ENCODE results near the gene GBP7. TPM values are rescaled to one million over a fixed set of nuclear protein-coding genes. Genes with fewer than 3 reads are reported as not detected.
A peak's percentile ranks its signal among the peaks of the same experiment; 100 is the strongest.

Gene GBP7
- total and polyA plus RNA-seq, 10 of the 15 experiments (the other 5 are each of a cell fraction or from before 2014, with no cell fraction given) = not detected

- Histone ChIP-seq H2AFZ (ENCODE audit: control insufficient read depth, low read depth, low read length) (no peak overlapping the region), H3K4me1 (ENCODE audit: control insufficient read depth, insufficient read depth, low read length) (peaks cover 13% of the 10 kb centered on the region), H3K4me2 (ENCODE audit: control insufficient read depth, insufficient read depth) (no peak overlapping the region), H3K27me3 (replicated peaks in 1 of 2; ENCODE audit: control insufficient read depth in 2 of 2, insufficient read depth in 2 of 2, low read length in 1 of 2) (no peaks in the 10 kb centered on the region), H3K79me2 (ENCODE audit: control insufficient read depth, insufficient read depth, low read length) (no peaks in the 10 kb centered on the region), H3K9me3 (replicated peaks; ENCODE audit: control insufficient read depth, insufficient read depth, low read length) (peaks cover 7% of the 10 kb centered on the region; the same call in 2 of the 3 replicates), H4K20me1 (ENCODE audit: control insufficient read depth, insufficient read depth) (no peaks in the 10 kb centered on the region), H3K9ac (ENCODE audit: control insufficient read depth, insufficient read depth, low read length) (no peak overlapping the region), H3K27ac (ENCODE audit: control insufficient read depth, insufficient read depth) (no peak overlapping the region), H3K4me3 (no peak overlapping the region), H3K36me3 (ENCODE audit: control insufficient read depth in 2 of 2, insufficient read depth in 2 of 2, low read length in 1 of 2) (no peaks in the 10 kb centered on the region)
- ChIA-PET RAD21 (ENCODE audit: unreplicated experiment) (interaction anchor here (0.7 to 1.5 kb wide), 4 partner anchors 10 to 164 kb away, joined by 3 to 5 read pairs (median 4); partner anchors contain the start of gene GBP6), POLR2A (interaction anchor here (0.7 to 1.4 kb wide), 2 partner anchors 73 to 109 kb away, joined by 3 to 4 read pairs; no protein-coding TSS in a partner anchor), CTCF (interaction anchor here (1.0 kb wide), 1 partner anchor 109 kb away, joined by 4 read pairs; no protein-coding TSS in a partner anchor), SMC1A (ENCODE audit: uncharacterized antibody, unreplicated experiment) (interaction anchor here (0.6 to 3.3 kb wide), 9 partner anchors 19 to 201 kb away, joined by 3 to 12 read pairs (median 4); no protein-coding TSS in a partner anchor)
- BruUV-seq (replicated peaks) = no TSS peak
- ATAC-seq (peak; percentile 51), FAIRE-seq (peak; percentile 54), DNase-seq (ENCODE audit: low read depth, low spot score) (no peak)
- intact Hi-C loops (cut with micrococcal nuclease; ENCODE audit: unreplicated experiment) (loop anchor here (2.0 to 5.0 kb wide), 3 partner anchors 150 to 158 kb away; no protein-coding TSS in a partner anchor), in situ Hi-C loops (cut with MboI) (no loop called here)
- peak; percentile 82; the same call in 1 of the 2 replicates for TF ChIP-seq SMARCA5 (IDR thresholded peaks at IDR 0.05)
- no peak for TF ChIP-seq ZNF274 (IDR thresholded peaks at IDR 0.05; ENCODE audit: insufficient read depth, insufficient read length)
- WGBS (ENCODE audit: insufficient coverage, insufficient replicate concordance, low lambda C conversion rate, missing lambda C conversion rate) = 14% methylated on average over 2 of the region's 2 CpGs
These were observed 24.9 kb upstream of the GBP7 start for GRCh38 chr1:89200663-89201062.

- intact Hi-C loops (cut with micrococcal nuclease; ENCODE audit: unreplicated experiment) (loop anchor here (2.0 to 5.0 kb wide), 6 partner anchors 78 to 201 kb away; no protein-coding TSS in a partner anchor), in situ Hi-C loops (cut with MboI) (no loop called here)
- Histone ChIP-seq H2AFZ (ENCODE audit: control insufficient read depth, low read depth, low read length) (peak overlapping the region; percentile 35), H3K4me2 (ENCODE audit: control insufficient read depth, insufficient read depth) (peak overlapping the region; percentile 89), H3K36me3 (ENCODE audit: control insufficient read depth in 2 of 2, insufficient read depth in 2 of 2, low read length in 1 of 2) (no peaks in the 10 kb centered on the region), H3K27ac (ENCODE audit: control insufficient read depth, insufficient read depth) (peak overlapping the region; percentile 73), H3K9ac (ENCODE audit: control insufficient read depth, insufficient read depth, low read length) (no peak overlapping the region; the same call in 1 of the 2 replicates), H3K4me3 (peak overlapping the region; percentile 66), H4K20me1 (ENCODE audit: control insufficient read depth, insufficient read depth) (no peaks in the 10 kb centered on the region), H3K9me3 (replicated peaks; ENCODE audit: control insufficient read depth, insufficient read depth, low read length) (no peaks in the 10 kb centered on the region; the same call in 1 of the 3 replicates), H3K27me3 (replicated peaks in 1 of 2; ENCODE audit: control insufficient read depth in 2 of 2, insufficient read depth in 2 of 2, low read length in 1 of 2) (no peaks in the 10 kb centered on the region), H3K4me1 (ENCODE audit: control insufficient read depth, insufficient read depth, low read length) (peaks cover 13% of the 10 kb centered on the region), H3K79me2 (ENCODE audit: control insufficient read depth, insufficient read depth, low read length) (no peaks in the 10 kb centered on the region)
- ChIA-PET CTCF (interaction anchor here (0.9 to 1.0 kb wide), 2 partner anchors 76 to 110 kb away, joined by 3 to 4 read pairs; no protein-coding TSS in a partner anchor), POLR2A (interaction anchor here (0.6 to 1.4 kb wide), 5 partner anchors 110 to 1870 kb away, joined by 3 to 5 read pairs (median 3); no protein-coding TSS in a partner anchor), RAD21 (ENCODE audit: unreplicated experiment) (interaction anchor here (0.7 to 1.5 kb wide), 10 partner anchors 81 to 448 kb away, joined by 3 to 5 read pairs (median 4); partner anchors contain the start of gene GBP6), SMC1A (ENCODE audit: uncharacterized antibody, unreplicated experiment) (interaction anchor here (0.9 to 3.3 kb wide), 9 partner anchors 73 to 385 kb away, joined by 3 to 12 read pairs (median 4); no protein-coding TSS in a partner anchor)
- ATAC-seq (no peak), DNase-seq (ENCODE audit: low read depth, low spot score) (no peak), FAIRE-seq (no peak)
- no TSS peak for BruUV-seq (replicated peaks)
- WGBS (ENCODE audit: insufficient coverage, insufficient replicate concordance, low lambda C conversion rate, missing lambda C conversion rate) = 0% methylated on average over 1 of the region's 1 CpG
- TF ChIP-seq, protein P1, sequence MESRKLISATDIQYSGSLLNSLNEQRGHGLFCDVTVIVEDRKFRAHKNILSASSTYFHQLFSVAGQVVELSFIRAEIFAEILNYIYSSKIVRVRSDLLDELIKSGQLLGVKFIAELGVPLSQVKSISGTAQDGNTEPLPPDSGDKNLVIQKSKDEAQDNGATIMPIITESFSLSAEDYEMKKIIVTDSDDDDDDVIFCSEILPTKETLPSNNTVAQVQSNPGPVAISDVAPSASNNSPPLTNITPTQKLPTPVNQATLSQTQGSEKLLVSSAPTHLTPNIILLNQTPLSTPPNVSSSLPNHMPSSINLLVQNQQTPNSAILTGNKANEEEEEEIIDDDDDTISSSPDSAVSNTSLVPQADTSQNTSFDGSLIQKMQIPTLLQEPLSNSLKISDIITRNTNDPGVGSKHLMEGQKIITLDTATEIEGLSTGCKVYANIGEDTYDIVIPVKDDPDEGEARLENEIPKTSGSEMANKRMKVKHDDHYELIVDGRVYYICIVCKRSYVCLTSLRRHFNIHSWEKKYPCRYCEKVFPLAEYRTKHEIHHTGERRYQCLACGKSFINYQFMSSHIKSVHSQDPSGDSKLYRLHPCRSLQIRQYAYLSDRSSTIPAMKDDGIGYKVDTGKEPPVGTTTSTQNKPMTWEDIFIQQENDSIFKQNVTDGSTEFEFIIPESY (IDR thresholded peaks at IDR 0.05) = no peak
- TF ChIP-seq, protein P2, sequence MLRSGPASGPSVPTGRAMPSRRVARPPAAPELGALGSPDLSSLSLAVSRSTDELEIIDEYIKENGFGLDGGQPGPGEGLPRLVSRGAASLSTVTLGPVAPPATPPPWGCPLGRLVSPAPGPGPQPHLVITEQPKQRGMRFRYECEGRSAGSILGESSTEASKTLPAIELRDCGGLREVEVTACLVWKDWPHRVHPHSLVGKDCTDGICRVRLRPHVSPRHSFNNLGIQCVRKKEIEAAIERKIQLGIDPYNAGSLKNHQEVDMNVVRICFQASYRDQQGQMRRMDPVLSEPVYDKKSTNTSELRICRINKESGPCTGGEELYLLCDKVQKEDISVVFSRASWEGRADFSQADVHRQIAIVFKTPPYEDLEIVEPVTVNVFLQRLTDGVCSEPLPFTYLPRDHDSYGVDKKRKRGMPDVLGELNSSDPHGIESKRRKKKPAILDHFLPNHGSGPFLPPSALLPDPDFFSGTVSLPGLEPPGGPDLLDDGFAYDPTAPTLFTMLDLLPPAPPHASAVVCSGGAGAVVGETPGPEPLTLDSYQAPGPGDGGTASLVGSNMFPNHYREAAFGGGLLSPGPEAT (IDR thresholded peaks at IDR 0.05; ENCODE audit: low read depth) = peak; percentile 31; the same call in 1 of the 2 replicates
- TF ChIP-seq SMC3 (IDR thresholded peaks at IDR 0.05; ENCODE audit: borderline replicate concordance, low read length) (no peak), NFIC (IDR thresholded peaks at IDR 0.05; ENCODE audit: low read depth, low read length) (0 out of 2 replicates have a peak, but pooled peaks have one; percentile 24), TCF7 (IDR thresholded peaks at IDR 0.05; ENCODE audit: borderline replicate concordance) (no peak)
- TF ChIP-seq, protein P3, sequence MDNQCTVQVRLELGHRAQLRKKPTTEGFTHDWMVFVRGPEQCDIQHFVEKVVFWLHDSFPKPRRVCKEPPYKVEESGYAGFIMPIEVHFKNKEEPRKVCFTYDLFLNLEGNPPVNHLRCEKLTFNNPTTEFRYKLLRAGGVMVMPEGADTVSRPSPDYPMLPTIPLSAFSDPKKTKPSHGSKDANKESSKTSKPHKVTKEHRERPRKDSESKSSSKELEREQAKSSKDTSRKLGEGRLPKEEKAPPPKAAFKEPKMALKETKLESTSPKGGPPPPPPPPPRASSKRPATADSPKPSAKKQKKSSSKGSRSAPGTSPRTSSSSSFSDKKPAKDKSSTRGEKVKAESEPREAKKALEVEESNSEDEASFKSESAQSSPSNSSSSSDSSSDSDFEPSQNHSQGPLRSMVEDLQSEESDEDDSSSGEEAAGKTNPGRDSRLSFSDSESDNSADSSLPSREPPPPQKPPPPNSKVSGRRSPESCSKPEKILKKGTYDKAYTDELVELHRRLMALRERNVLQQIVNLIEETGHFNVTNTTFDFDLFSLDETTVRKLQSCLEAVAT (IDR thresholded peaks at IDR 0.05) = no peak
These were observed 23.8 kb upstream of the GBP7 start for GRCh38 chr1:89199525-89200031.

Measured in GM12878 (cell line).